Measurements from ENCODE around the gene PAM. TPM values are rescaled to one million over a fixed set of nuclear protein-coding genes. Genes with fewer than 3 reads are reported as not detected.

Gene PAM
- total RNA-seq, 1 experiment from 2014 or later: 190 TPM

DNA sequence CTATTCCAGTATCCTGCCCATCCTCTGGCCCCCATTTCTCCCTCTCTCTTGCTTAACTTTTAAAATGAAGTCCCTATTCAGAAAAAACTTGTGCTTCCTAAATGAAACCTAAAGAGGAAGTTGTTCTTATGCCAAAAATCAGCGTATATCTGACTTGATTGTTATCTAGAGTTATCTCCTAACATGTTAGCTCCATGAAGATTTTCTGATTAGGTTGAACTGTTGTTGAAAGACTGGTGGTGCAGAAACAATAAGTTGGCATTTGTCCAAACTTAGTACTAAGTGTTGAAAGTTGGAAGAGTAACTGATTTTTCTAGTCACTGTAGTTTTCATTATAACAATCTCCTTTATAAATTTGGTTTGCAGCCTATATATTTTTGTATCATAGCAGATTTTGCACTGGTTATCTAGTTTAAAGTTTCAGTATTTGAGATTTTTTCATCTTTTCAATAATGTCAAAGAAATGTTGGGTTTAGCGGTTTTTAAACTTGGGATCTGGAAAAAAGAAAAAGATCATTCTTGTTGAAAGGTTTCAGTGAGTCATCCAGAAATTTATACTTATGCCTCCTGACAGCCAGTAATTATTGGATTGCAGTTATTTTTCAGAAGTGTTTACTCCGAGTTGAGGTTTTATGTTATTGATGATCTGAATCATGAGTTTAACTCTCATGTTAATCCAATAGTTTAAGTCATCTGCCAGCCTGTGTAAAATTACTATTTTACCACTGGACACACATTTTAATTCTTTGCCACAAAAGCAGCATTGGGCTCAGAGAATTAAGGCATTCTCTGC is 60.6 kb downstream of the PAM start:
- Histone ChIP-seq H3K36me3 (ENCODE audit: insufficient read depth, low read length, poor library complexity, severe bottlenecking) (no peaks in the 10 kb centered on the region), H3K27me3 (replicated peaks; ENCODE audit: insufficient read depth, low read depth, low read length, poor library complexity) (no peaks in the 10 kb centered on the region), H3K9me3 (ENCODE audit: low read depth, low read length, poor library complexity, severe bottlenecking) (no peaks in the 10 kb centered on the region), H3K4me3 (ENCODE audit: low read depth, low read length, poor library complexity, severe bottlenecking) (no peak overlapping the region), H3K4me1 (ENCODE audit: insufficient read depth, low read length, poor library complexity, severe bottlenecking) (peaks cover 56% of the 10 kb centered on the region), H3K27ac (ENCODE audit: low read depth, low read length, poor library complexity, severe bottlenecking) (peak overlapping the region; percentile 51)
- CTCF ChIA-PET: no interaction called here
- POLR2A ChIA-PET (ENCODE audit: low non-redundant PET): no interaction called here
- peak; percentile 51 for DNase-seq (ENCODE audit: low spot score)
- TF ChIP-seq, protein P1, sequence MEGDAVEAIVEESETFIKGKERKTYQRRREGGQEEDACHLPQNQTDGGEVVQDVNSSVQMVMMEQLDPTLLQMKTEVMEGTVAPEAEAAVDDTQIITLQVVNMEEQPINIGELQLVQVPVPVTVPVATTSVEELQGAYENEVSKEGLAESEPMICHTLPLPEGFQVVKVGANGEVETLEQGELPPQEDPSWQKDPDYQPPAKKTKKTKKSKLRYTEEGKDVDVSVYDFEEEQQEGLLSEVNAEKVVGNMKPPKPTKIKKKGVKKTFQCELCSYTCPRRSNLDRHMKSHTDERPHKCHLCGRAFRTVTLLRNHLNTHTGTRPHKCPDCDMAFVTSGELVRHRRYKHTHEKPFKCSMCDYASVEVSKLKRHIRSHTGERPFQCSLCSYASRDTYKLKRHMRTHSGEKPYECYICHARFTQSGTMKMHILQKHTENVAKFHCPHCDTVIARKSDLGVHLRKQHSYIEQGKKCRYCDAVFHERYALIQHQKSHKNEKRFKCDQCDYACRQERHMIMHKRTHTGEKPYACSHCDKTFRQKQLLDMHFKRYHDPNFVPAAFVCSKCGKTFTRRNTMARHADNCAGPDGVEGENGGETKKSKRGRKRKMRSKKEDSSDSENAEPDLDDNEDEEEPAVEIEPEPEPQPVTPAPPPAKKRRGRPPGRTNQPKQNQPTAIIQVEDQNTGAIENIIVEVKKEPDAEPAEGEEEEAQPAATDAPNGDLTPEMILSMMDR (conservative IDR thresholded peaks at IDR 0.05; ENCODE audit: low read depth, low read length): no peak
- TF ChIP-seq EZH2 (IDR thresholded peaks at IDR 0.05; ENCODE audit: borderline replicate concordance, low read depth, low read length, poor library complexity, severe bottlenecking): no peak
- no TSS peak for BruUV-seq (replicated peaks)
- intact Hi-C loops (cut with micrococcal nuclease; ENCODE audit: unreplicated experiment): no loop called here

DNA sequence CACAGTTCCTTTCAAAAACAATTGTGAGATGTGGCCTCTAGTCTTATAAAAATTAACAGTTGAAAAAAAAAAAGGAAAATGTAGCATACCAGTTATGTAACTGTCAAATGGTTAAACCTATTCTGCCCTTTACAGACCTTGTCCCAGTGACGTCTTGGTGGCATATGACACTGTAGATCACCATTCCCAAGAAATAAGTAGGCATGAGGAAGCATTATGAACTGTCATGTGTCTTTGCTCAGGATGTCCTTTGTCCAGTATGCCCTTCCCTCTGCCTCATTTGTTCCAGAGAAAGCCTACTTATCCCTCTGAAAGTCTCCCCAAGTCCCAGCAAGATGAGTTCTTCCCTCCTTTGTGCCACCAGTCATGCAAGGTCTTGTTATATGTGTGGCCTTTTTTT is 63.2 kb downstream of the PAM start:
- H3K9me3 ChIP-seq (ENCODE audit: low read depth, low read length, poor library complexity, severe bottlenecking): no peaks in the 10 kb centered on the region
- peaks cover 43% of the 10 kb centered on the region for H3K4me1 ChIP-seq (ENCODE audit: insufficient read depth, low read length, poor library complexity, severe bottlenecking)
- H3K36me3 ChIP-seq (ENCODE audit: insufficient read depth, low read length, poor library complexity, severe bottlenecking): no peaks in the 10 kb centered on the region
- BruUV-seq (replicated peaks): no TSS peak
- H3K27ac ChIP-seq (ENCODE audit: low read depth, low read length, poor library complexity, severe bottlenecking): no peak overlapping the region
- ChIA-PET POLR2A (ENCODE audit: low non-redundant PET) (no interaction called here), CTCF (no interaction called here)
- no peak for TF ChIP-seq EZH2 (IDR thresholded peaks at IDR 0.05; ENCODE audit: borderline replicate concordance, low read depth, low read length, poor library complexity, severe bottlenecking)
- TF ChIP-seq, protein P1 (conservative IDR thresholded peaks at IDR 0.05; ENCODE audit: low read depth, low read length): no peak
- no peaks in the 10 kb centered on the region for H3K27me3 ChIP-seq (replicated peaks; ENCODE audit: insufficient read depth, low read depth, low read length, poor library complexity)
- intact Hi-C loops (cut with micrococcal nuclease; ENCODE audit: unreplicated experiment): no loop called here
- no peak overlapping the region for H3K4me3 ChIP-seq (ENCODE audit: low read depth, low read length, poor library complexity, severe bottlenecking)
- DNase-seq (ENCODE audit: low spot score): no peak

DNA sequence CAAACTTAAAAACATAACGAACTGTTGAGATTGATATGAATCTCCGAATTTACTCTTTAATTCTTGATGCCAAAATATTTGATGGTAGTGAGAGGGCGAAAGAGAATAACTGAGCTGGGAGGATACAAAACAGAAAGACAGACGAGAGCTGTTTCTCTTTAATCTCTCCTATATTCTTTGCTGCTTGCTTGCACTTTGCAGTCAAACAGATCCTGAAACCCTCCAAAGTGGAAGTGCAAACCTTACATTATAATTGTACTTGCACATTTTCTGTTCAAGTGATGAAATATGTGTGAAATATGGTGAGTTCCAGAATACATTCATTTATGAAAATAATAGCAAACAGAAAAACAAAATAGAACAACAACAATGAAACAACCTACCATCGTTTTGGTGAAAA is 63.8 kb downstream of the PAM start:
- Histone ChIP-seq H3K27ac (ENCODE audit: low read depth, low read length, poor library complexity, severe bottlenecking) (no peak overlapping the region), H3K4me3 (ENCODE audit: low read depth, low read length, poor library complexity, severe bottlenecking) (no peak overlapping the region), H3K36me3 (ENCODE audit: insufficient read depth, low read length, poor library complexity, severe bottlenecking) (no peaks in the 10 kb centered on the region), H3K9me3 (ENCODE audit: low read depth, low read length, poor library complexity, severe bottlenecking) (no peaks in the 10 kb centered on the region), H3K4me1 (ENCODE audit: insufficient read depth, low read length, poor library complexity, severe bottlenecking) (peaks cover 40% of the 10 kb centered on the region), H3K27me3 (replicated peaks; ENCODE audit: insufficient read depth, low read depth, low read length, poor library complexity) (no peaks in the 10 kb centered on the region)
- POLR2A ChIA-PET (ENCODE audit: low non-redundant PET): no interaction called here
- BruUV-seq (replicated peaks): no TSS peak
- intact Hi-C loops (cut with micrococcal nuclease; ENCODE audit: unreplicated experiment): no loop called here
- CTCF ChIA-PET: no interaction called here
- TF ChIP-seq EZH2 (IDR thresholded peaks at IDR 0.05; ENCODE audit: borderline replicate concordance, low read depth, low read length, poor library complexity, severe bottlenecking): no peak
- TF ChIP-seq, protein P1 (conservative IDR thresholded peaks at IDR 0.05; ENCODE audit: low read depth, low read length): no peak
- DNase-seq (ENCODE audit: low spot score): no peak

Measured in A673 (cell line).